Measurements from ENCODE around the gene FAM89B.

Gene FAM89B

DNA sequence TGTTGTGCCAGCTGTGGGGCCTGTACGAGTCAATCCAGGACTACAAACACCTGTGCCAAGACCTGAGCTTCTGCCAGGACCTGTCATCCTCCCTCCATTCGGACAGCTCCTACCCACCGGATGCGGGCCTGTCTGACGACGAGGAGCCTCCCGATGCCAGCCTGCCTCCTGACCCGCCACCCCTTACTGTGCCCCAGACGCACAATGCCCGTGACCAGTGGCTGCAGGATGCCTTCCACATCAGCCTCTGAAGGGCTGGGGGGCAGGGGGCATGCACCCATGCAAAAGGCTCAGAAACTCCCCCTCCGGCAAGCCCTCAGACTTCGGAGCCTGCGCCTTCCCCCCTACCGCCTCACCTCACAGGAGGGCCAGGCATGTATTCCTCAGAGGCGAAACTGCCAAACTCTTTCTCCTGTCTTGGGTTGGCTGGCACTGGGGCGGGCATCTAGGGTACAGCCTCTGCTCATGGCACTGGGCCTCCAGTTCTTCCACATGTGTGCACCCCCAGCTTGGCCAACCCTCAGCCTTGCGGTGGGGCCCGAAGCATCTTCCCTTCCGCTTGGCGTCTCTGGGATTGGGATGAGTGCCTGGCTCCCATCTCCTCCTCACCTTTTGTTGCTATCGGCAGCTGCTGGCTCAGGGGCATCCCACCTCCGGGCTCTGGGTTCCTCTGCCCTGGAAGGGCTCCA lies 1.2 kb downstream of the FAM89B start:
- no peak for FAIRE-seq
- DNase-seq (ENCODE audit: insufficient read length, low spot score), result no peak

DNA sequence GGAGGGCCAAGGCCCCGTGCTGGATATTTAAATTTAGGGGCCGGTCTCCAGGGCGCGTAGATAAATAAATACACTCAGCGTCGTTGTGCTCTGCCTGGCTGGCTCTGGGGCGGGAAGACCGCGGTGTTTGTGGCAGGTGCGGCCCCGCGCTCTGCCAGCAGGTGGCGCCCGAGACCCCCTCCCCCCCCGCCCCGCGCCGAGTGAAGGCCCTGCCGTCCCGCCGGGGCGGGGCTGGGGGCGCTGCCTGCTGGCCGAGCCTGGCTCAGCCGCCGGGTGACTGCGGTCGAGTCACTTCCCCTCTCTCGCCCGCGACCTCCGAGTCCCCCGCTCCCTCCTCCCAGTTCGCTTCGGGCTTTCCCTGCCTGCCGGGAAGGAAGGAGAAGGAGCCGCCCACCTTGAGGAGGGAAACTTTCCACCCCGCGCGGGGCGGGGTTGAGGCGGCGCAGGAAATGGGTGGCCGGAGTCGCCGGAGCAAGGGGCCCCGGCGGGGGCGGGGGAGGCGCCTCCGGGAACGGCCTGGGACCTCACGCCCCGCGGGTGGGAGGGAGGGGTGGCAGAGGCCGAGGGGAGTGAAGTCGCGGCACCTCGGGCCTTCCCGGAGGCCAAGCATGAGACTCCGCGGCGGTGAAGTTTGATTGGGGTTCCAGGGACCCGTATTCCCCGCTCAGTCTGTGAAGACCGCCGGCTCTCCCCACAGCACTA lies 1.9 kb downstream of the FAM89B start:
- DNase-seq (ENCODE audit: insufficient read length, low spot score), result peak; percentile 97
- FAIRE-seq, result peak; percentile 67

DNA sequence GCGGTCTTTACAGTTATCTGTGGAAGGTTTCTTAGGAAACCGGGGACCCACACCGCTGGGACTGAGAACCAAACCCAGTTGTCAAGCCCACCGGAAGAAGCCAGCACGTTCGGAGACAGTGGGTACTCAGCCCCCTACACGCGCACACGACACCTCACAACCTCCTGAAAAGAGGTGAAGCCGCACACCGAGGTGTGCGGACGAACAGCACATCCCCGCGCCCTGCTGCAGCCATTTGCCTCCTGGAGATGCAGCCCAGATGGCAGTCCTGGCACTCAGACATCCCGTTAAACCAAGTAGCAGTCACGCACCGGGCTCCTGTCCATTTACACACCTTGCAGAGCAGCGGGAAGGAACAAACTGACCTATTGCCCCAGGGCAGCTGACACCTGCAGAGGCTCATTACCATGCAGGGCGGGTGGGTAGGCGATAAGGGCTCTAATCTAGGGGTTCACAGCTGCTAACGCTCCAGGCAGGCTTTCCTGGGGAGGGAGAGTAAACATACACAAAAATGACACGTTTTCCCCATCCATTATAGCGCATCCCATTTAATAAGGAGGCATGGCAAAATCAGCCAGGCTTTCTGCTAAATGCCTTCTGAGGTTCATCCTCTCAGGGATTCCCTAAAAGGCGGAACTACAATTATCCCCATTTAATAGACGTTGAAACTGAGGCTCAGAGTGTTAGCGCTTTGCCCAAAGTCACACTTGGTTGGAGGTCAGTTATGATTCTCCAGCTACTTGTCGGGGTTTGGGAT lies 2.7 kb downstream of the FAM89B start:
- no peak for DNase-seq (ENCODE audit: insufficient read length, low spot score)
- peak; percentile 90 for FAIRE-seq

DNA sequence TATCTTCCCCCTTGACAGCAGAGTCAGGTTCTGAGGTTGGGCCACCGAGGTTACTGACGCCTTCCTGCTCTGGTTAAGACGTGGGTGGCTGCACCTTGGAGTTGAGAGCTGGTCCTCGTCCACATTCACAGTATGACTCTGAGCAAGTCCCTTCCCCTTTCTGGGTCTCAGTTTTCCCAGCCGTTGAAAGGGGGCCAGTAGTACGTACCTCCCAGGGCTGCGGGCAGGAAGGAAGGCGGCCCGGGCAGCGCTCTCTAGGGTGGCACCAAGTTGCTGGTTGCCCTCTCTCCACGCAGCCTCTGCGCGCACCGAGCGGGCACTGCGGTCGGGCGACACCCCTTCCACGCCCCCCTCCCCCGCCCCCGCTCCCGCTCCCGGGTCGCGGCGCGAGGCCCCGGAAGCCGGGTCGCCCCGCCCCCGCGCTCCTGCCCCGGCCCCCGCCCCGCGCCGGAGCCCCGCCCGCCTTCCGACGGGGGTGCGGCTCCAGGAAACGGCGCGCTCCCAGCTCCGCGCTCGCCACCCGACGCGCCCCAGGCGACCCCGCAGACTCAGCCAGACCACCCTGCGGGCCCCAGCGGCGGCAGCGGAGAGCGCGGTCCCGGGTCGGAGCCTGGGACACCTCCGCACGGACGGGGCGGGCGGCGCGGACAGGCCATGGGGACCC lies 3.4 kb downstream of the FAM89B start, which contains the start of gene EHBP1L1:
Gene EHBP1L1 (plus strand): TSS at position 486 of the 664 bp plus-strand sequence. CDS start 250 bp downstream, outside the sequence.
- FAIRE-seq (peak; percentile 4), DNase-seq (ENCODE audit: insufficient read length, low spot score) (peak; percentile 89)

DNA sequence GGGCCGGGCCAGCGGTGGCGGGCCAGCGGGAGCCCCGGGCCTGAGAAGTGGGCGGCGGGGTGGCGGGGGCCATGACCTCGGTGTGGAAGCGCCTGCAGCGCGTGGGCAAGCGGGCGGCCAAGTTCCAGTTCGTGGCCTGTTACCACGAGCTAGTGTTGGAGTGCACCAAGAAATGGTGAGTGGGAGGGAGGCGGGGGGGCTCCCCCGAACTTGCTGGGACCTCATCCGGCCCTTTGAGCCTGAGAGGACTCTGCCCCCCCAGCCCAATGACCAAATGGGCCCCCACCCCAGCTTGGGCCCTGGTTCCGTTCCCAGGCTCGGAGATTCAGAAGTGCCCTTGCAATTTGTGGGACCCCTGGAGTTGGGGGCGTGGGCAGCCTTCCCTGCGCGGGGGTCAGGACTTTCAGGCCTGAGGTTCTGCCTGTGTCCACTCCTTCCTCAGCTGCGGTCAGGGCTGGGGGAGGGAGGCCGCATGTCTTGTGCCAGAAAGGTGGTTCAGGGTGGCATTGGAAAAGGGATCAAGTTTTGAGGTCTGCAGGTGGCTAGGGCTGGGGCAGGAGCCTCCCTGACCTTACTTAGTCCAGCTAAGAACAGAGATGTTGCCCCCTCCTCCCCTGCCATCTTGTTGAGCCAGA lies 4.0 kb downstream of the FAM89B start:
- FAIRE-seq, result peak; percentile 28

DNA sequence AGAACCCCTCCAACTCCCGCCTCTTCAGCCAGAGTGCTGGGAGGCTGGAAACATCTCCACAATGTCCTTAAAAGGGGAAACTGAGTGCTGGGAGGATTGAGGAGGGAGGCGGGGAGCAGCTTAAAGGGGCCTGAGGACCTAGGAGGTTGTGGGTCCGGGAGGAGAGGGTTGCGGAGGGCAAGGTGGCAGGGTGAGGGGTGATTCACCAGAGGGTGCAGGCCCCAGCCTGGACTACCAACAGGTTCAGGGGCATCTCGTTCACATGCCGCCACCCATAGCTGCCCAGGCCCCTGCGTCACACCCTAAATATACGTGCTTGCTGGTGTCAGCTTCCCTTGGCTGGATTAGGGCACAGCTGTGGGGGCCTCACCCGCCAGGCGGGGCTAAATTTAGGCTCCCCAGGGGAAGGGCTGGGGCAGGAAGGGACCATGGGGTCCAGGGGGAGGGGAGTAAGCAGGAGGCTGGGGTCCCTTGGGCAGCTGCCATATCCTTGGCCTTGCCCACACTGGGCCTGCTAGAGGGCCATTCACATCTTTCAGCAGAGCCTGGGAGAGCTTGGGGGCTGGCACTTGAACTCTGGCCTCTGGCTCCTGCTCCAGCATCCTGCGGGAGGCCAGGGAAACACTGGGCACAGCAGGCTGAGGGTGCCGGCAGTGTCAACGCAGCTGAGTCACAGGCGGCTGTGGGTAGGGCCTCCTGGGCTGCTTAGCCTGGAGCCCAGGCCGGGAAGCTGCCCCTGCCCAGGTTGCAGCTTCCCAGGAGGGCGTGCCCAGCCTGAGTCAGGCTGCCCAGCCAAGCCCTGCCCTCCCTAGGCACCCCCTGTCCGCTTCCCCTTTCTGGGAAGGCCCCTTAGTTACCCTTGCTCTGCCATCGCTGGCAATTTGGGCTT lies 4.8 kb downstream of the FAM89B start:
- FAIRE-seq (peak; percentile 81), DNase-seq (ENCODE audit: insufficient read length, low spot score) (no peak)

More for the DNA sequence above, 4.0 kb downstream of the FAM89B start:
- DNase-seq (ENCODE audit: insufficient read length, low spot score), result no peak

DNA sequence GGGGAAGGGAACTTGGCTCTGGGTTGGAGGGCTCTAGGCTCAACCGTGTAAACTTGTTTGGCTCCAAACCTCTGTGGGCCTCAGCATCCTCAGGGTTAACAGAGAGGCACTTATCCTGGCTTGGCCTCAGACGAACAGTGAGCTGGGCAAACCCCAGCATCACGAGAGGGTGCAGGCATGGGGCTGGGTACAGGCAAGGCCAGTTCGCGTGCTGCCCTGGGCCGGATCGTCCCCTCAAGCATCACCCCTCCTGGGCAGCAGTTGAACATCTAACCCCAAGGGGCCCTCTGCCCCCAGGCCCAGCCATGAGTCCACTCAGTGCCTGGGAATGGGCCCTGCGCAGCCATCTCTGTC lies 5.4 kb downstream of the FAM89B start:
- FAIRE-seq, result no peak
- no peak for DNase-seq (ENCODE audit: insufficient read length, low spot score)

DNA sequence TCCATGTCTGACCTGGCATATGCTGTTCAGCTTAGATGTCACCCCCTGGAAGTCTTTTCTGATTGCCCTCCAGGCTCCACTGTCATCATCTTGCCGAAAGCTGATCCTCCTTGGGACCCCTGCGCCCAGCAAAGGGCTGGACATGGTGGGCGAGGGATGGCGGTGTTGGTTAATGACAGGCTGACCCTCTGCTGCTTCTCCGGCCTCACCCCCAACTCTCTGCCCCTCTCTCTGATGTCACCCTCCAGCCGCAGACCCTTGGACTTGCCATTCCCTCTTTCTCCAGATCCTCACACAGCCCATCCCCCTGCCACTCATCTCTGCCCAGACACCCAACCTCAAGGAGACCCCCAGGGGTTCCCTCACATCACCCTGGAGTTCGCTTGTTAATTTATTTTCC lies 5.8 kb downstream of the FAM89B start:
- DNase-seq (ENCODE audit: insufficient read length, low spot score) (no peak), FAIRE-seq (no peak)

DNA sequence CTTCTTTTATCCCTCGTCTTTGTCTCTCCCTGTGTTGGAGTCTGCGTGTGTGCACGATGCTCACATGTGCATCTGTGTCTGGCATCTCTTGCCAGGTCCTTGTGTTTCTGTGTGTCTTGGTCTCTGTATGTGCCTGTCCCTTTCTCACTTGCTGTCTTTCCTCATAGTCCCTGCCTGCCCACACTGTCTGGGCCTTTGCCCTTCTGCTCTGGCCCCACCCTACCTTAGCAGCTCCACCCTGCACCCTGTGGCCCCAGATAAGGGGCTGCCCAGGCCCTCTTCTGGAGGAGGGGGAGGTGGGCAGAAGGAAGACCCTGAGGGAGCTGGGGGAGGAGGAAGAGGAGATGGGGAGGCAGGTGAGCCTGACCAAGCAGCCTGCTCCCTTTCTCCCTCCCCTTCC lies 6.3 kb downstream of the FAM89B start:
- DNase-seq (ENCODE audit: insufficient read length, low spot score), result no peak
- FAIRE-seq, result no peak

DNA sequence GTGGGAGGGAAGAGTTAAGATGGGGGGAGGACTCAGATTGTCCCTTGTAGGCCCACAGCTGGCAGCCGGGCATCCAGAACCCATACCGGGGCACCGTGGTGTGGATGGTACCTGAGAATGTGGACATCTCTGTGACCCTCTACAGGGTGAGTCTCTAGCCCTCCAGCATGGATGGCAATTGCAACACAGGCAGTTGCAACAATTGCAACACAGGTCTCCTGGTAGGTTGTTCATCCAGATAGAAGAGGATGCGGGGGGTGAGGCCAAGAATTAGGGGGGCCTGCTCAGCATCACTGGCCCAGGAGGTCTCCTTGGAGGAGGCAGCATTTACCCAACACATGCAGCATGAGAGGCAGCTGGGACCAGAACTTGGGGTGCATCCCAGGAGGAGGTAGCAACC lies 7.0 kb downstream of the FAM89B start:
- DNase-seq (ENCODE audit: insufficient read length, low spot score) (no peak), FAIRE-seq (no peak)

DNA sequence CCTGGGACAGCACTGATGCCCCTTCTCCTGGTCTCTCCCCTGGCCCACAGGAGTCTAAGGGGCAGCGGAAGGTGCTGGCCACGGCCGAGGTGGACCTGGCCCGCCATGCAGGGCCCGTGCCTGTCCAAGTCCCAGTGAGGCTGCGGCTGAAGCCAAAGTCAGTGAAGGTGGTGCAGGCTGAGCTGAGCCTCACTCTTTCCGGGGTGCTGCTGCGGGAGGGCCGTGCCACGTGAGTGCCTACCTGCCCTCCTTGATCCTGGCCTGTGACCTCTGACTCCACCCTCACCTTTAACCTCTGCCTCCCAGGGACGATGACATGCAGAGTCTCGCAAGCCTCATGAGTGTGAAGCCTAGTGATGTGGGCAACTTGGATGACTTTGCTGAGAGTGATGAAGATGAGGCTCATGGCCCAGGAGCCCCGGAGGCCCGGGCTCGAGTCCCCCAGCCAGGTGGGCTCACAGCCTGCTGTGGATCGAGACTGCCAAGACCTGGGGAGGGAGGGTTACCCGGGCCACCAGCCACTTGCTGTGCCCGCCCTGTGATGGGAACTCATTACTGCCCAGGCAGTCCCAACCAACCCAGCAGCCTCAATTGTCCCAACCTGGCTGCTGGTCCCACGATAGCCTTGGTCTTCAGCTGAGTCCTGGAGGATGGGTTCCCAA lies 7.8 kb downstream of the FAM89B start:
- no peak for FAIRE-seq
- no peak for DNase-seq (ENCODE audit: insufficient read length, low spot score)

DNA sequence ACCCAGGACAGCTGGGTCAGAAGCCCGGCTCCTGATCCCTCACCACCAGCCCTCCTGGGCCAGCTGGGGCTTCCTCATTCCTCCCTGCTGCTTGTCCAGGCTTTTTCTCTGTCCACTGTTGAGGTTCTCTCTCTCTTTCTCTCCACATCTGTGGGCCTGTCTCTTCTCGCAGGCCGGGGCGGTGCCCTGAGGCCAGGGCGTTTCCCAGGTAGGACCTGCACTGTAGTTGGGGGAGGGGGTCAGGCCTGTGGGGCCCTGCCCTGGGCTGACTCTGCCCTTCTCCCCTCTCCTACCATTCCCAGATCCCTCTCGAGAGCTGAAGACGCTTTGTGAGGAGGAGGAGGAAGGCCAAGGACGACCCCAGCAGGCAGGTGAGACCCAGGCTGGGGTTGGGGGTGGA lies 8.4 kb downstream of the FAM89B start:
- FAIRE-seq (no peak), DNase-seq (ENCODE audit: insufficient read length, low spot score) (no peak)

DNA sequence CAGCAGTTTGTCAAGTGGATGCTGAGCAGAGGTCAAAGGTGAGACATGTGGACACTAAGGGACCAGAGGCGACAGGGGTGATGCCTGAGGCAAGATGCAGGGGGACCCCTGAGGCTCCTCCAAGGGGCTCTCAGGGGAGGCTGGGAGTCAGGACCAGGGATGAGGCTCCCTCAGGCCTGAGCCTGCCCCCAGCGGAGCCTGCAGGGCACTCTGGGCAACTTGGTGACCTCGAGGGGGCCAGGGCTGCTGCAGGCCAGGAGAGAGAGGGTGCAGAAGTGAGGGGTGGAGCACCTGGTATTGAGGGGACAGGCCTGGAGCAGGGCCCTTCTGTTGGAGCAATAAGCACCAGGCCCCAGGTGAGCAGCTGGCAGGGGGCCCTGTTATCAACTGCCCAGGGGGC lies 9.6 kb downstream of the FAM89B start:
- FAIRE-seq (no peak), DNase-seq (ENCODE audit: insufficient read length, low spot score) (no peak)

DNA sequence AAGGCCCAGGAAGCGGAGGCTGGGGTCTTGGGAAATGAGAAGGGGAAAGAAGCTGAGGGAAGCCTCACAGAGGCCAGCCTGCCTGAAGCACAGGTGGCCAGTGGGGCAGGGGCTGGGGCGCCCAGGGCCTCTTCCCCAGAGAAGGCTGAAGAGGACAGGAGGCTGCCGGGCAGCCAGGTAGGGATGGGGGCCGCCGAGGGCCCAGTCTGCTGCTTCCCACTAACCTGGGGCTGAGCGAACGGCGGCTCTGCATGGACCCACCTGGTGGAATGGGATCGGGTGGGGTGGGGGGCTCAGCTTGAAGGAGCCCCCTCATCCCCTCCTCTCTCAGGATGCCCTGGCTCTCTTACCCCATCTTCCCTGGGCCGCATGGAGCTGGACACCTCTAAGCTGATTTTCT lies 11.3 kb downstream of the FAM89B start:
- no peak for DNase-seq (ENCODE audit: insufficient read length, low spot score)
- no peak for FAIRE-seq

DNA sequence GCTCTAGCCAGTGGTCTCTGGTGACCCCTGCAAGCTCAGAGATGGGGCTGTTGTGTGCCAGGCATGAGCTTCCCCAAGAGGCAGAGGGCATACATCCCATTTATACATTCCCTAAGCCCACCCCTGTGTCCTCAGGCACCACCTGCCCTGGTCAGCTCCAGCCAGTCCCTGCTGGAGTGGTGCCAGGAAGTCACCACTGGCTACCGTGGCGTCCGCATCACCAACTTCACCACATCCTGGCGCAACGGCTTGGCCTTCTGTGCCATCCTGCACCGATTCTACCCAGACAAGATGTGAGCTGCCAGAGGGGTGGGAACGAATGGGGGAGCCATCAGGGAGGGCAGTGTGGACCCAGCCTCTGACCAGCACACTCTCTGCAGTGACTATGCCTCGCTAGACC lies 11.8 kb downstream of the FAM89B start:
- DNase-seq (ENCODE audit: insufficient read length, low spot score), result no peak
- no peak for FAIRE-seq

DNA sequence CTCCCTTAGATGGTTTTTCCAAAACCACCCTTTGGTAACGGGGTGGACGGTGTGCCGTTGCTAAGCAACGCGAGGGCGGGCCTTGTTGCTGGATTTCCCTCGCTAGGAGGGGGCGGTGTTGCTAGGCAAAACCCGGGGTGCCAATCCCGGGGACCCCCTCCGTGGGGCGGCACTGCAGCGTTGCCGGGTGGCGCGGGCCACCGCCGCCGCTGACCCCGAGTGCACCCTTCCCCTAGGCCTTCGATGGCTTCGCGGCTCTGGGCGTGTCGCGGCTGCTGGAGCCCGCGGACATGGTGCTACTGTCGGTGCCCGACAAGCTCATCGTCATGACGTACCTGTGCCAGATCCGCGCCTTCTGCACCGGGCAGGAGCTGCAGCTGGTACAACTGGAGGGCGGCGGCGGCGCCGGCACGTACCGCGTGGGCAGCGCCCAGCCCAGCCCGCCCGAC lies 12.4 kb downstream of the FAM89B start:
- no peak for FAIRE-seq
- no peak for DNase-seq (ENCODE audit: insufficient read length, low spot score)

DNA sequence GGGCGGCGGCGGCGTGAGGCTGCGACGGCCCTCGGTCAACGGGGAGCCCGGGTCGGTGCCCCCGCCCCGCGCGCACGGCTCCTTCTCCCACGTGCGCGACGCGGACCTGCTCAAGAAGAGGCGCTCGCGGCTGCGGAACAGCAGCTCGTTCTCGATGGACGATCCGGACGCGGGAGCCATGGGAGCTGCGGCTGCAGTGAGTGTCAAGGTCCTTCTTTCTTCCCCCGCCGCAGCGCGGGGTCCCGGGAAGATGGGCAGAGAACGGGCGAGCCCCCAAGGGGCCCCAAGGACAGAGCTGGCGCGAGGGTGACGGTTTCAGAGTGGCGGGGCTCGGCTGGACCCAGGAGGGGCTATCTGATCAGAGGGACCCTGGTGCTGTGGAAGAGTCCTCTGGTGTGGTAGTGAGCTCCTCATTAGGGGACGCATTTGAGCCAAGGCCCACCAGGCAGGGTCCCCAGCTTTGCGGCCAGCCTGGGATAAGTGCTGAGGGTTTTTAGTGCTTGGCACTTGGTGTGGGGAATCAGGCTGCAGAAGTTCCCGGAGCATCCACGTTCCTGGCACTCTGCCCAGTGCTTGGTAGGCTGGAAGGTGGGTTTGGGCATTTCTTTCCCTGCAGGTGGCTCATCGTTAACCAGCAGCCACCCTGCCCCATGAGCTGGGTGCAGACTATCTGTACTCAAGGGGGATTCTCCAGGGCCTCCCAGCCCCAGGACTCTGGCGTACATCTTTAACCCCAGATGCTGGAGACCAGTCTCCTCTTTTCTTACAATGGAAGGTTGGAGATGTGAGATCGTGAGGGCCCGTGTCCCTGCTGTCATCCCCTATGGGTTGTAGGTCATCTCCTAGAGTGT lies 13.3 kb downstream of the FAM89B start:
- FAIRE-seq (no peak), DNase-seq (ENCODE audit: insufficient read length, low spot score) (no peak)

DNA sequence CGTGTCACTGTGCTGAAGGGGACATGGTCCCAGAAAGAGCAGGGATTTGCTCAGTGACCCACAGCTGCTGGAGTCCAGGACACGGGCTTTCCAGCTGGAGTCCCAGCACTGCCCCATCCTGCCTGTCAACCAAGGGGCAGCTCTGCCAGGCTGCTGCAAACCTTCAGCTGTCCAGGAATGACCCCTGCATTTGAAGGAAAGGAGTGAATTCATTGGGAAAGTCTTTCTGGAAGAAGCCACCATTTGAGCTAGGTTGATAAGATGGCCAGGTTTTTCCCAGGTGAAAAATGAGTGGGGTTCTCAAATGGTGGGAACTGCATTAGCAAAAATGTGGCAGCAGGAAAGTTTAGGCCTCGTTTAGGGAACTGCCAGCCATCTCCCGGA lies 13.9 kb downstream of the FAM89B start:
- DNase-seq (ENCODE audit: insufficient read length, low spot score) (no peak), FAIRE-seq (no peak)
